Regular cardiac myocyte (primary cell): ENCODE data around the gene NLRP1. TPM values are rescaled to one million over a fixed set of nuclear protein-coding genes. Genes with fewer than 3 reads are reported as not detected.

Source experiments
- total RNA-seq: library from RNA; depleted of rRNA; stranded (reverse); fragments of >200 nt; gene quantifications from 2 replicates; pipeline ENCODE4 v1.2.3, GENCODE V29; 2014

Gene NLRP1
- total RNA-seq: 31.8 and 60.3 TPM in 2 replicates

DNA sequence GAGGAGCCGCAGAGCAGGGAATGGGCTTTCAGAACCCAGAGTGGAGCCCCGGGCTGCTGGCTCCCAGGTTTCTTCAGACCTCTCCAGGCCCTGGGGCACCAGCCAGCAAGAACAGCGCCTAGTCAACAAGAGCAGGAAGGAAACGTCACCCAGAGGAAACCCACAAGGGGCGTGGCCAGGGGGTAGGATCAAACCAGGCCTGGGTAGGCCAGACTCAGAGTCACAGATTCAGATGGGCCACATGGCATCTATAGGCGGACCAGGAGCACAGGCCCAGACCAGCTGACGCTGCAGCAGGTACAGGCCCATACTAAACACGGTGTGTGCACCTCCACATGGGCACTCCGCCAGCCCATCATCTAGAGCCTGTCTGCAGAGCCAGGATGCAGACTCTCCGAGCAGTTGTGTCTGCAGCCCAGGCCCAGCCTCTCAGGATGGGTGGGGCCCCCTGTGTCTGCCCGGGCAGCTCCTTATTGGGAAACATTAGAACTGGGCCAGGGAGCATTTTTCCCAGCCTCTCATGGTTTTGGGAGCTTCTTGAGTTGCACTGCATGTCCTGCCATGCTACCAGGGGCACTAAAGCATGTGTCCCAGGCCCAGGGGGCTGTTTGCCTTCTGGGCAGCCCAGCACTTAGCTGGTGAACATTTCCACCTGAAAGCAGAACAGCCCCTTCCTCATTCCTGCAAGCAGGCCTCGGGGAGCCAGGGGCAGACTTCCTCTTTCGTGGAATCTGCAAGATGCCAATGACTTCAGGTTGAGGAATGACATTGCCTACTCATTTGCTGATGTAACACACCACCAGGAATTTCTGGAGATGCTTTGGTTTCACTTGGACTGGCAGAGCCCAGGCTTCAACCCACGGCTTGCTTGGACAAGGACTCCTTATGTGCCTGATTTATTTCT is at the start of gene NLRP1:
TSS of gene NLRP1 (minus strand) at position 127 of the 904 bp plus-strand sequence. CDS start 552 bp downstream, outside the sequence.

DNA sequence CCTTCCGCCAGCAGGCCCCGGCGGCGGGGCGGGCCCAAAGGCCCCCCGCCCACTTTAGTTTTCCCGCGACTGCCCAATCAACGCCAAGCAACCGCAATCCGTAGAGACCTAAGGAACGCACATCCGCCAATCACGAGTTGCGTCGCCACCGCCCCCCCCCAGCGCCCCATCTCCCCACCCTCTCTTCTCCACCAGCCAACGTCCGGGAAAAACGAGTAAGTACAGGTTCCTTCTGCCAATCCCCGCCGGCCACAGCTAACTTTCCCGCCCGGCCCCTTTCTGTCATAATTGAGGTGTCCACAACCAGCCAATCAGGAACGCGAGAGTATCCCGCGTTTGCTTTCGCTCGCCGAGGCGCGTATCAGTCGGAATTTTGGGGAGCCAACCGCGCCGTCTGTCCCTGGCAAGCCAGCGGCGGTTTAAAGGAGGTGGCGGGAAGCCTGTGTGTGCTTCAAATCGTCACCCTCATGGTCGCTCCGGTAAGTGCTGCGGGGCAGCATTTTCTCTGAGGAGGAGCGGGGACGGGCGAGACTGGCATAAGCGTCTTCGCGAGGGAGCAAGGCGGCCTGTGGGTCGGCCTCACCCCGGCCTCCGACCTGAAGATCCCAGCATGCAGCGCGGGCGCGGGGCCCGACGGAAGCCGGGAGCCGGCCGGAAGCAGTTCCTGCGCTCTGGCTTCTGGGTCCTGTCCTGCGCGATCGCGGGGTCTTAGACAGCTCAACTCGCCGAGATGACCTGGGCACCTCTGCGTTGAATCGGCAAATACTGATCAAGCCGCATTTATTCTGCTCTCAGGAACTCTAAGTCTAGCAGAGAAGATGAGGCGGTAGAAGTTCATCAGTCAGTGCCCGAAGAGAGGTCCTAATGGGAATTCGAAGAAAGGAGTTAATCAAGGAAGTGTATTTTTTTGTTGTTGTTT is 97.8 kb downstream of the NLRP1 start, which contains the start of gene MIS12:
TSS of gene MIS12 (plus strand) at position 361 of the 919 bp plus-strand sequence. CDS start 2,297 bp downstream, outside the sequence.

DNA sequence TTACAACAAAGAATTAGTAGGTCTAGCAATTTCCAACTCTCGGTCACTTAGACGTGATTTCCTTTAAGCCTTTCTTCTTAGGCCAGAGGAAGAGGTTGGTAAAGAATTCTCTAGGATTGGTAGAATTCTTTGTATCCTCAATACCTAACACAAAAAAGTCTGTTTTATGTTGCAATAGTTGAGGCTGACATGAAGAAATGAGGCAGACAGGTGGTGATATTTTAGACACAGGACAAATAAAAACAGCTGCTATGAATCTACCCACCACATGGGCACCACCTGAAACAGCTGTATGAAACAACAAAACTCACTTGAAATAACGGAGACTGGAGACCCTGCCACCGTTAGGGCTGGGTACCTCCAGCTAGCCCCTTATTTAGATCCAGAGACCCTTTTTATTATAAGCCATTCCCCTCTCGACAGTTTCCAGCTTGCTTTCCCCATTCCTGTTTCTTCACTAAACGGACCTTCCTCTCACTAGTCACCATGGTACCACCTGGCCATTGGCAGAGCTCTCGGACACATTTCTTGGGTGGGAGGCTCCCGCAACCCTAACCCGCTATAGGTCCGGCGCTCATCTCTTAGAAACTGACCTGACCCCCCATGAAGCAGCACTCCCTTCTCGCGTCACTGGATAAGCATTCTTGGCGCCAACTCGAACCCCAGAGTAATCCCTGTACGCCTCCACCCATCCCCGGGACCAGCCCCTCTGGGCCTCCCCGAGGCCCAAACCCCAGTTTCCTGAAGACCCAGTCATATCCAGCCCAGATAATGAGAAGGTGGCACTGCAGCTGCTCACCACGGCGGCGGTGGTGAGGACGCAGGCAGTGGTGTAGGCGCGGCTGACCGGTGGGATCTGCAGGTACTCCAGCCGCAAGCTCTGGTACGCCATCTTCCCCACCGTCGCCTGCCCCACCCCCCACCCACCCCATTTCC is 98.8 kb downstream of the NLRP1 start, which contains the start of gene DERL2:
TSS of gene DERL2 (minus strand) at position 909 of the 936 bp plus-strand sequence. CDS start at position 892, 17 bp downstream.

Other genes with a start within 250 kb of the NLRP1 start
- 58.9 and 163 TPM in 2 replicates for gene NUP88, start 164.8 kb downstream of the NLRP1 start, total RNA-seq
- gene RPAIN, start 164.3 kb downstream of the NLRP1 start, total RNA-seq: 33.8 and 42.6 TPM in 2 replicates
- 120 and 336 TPM in 2 replicates for gene C1QBP, start 145.4 kb downstream of the NLRP1 start, total RNA-seq
- 6.2 and 13.0 TPM in 2 replicates for gene DHX33, start 115.5 kb downstream of the NLRP1 start, total RNA-seq
- gene DERL2, start 98.3 kb downstream of the NLRP1 start, total RNA-seq: 33.3 and 41.6 TPM in 2 replicates
- 11.0 and 25.3 TPM in 2 replicates for gene MIS12, start 97.9 kb downstream of the NLRP1 start, total RNA-seq